ENCODE results near the gene RXRA.

RXRA gene

GRCh38 chr9:134355561-134356279, 29.5 kb downstream of the RXRA start:
- no peak for DNase-seq

DNA sequence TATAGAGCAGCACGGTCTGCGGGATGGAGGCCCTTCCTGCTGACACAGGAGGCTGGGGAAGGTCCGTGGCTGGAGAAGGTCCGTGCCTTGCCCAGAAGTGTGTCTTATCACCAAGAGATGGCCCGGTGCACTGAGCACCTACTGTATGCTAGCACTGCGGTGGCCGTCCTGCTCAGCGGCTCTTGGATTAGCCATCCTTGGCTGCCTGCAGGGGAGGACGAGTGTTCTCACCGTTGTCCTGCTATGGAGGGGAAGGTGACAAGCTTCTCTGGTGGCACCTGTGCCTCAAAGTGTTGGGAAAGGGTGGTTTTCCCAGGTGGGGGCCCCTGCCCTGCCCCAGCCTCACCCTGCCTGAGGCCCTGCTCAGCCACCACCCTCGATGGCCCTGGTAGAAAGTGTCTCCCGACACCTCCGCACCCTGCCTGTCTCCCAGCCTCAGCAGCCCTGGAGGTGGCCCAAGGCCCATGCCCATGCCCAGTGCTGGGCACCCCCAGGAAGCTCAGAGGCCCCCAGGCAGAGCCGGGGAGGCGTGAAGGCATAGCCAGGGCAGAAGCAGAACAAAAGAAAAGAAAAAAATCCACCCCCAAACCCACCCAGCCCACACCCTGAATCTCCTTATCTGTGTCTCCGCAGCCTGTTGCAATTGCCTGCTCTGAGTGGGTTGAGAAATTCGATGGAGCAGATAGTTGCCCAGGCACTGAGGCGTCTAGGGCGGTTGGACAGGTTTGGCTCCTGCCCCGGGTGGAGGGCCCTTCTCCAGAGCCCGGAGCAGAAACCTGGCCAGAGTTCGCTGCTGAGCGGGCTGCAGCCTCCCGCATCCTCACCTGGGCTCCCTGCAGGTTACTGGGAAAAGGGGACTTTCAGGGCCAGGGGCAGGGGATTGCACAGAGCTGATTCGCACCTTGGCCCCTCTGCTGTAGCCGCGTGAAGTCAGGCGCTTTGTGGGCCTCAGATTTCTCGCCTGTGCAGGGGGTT, 30.5 kb downstream of the RXRA start:
- DNase-seq, result peak; percentile 96

- DNase-seq, result peak; percentile 36
Observed at GRCh38 chr9:134357631-134358025, 31.4 kb downstream of the RXRA start.

DNA sequence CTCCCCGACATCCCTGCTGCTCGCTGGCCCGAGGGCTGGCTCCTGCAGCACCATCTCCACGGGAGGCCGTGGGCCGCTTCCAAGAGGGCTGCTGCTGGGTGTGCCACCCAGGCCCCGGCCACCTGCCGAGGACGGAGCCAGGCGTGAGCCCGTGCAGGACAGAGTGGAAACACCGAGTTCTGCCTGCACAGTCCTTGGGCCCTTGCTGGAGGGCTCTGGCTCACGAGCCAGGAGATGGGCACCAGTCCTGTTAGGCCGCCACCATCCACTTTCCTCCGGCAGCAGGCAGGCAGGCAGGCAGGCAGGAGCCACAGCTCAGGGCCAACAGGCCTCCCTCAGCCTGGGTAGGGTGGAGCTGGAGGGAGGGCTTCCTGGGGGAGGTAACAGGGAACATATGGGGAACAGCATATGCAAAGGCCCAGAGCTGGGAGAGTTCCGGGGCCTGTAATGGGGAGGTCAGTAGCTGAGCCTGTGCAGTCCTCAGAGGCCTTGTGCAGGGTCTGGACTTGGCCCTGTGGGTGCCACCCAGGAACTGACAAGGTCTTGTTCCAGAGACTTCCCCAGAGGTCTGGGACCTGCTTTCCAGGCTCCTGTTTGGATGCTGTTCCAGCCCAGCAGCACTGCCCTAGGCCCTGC, 31.9 kb downstream of the RXRA start:
- no peak for DNase-seq

GRCh38 chr9:134358662-134359319, 32.5 kb downstream of the RXRA start:
- peak; percentile 78 for DNase-seq

DNA sequence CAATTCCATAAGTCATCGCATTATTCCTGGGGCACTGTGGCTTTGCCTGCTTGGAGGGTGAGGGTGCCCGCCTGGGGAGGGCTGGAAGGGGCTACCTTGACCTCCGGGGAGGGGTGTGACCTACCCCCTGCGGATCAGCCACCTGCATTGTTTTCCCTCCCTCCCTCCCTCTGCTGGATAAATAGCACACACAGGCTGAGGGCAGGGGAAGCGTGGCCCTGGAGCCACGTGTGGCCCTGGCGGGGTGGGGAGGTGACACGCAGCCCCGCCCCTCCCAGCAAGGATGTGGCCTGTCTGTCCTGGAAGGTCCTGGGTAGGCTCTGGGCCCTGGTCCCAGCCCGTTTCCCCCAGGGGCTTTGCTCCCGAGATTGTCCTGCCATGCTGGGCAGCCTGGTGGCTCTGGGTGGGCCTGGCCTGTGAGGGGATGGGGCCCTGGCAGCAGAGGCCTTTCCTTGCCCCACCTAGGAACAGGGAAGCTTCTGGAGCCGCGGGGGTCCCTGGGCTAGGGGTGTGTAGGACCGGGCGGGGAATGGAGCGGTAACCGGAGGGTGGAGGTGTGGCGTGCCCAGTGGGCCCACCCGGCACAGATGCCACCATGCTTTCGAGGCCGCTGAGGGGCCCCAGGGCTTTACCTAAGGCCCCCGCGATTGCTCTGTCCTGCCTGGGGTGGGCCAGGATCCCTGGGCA, 33.4 kb downstream of the RXRA start:
- peak; percentile 49 for DNase-seq

- DNase-seq, result peak; percentile 44
Observed at GRCh38 chr9:134360180-134360759, 34.0 kb downstream of the RXRA start.

- peak; percentile 76 for DNase-seq
Observed at GRCh38 chr9:134360897-134361296, 34.6 kb downstream of the RXRA start.

GRCh38 chr9:134361426-134361825, 35.2 kb downstream of the RXRA start:
- no peak for DNase-seq

DNA sequence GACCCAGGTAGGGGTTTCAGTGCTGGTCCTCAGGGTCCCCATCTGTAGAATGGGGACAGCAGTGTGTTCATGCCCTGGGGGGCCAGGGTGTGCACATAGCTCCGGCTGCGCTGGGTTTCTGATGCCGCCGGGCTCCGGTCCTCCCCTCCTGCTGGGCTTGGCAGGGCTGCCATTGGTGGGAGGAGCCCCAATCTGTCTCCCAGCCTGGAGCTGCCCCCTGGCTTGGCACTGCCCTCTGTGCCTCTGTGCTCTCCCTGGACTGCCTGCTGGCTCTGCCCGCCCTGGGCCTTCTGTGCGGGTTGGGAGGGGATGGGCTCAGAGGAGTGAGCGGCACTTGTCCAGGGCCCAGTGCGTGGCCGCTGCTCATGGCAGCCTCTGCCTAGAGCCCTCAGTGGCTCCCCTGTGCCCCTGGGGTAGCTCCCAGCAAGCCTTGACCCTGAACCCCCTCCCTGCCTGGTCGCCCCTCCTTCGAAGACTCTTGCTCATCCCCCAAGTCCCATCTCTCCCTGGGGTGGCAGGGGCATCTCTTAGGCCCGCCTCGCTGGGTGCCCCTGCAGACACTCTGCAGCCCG, 35.7 kb downstream of the RXRA start:
- DNase-seq, result no peak

GRCh38 chr9:134363450-134363849, 37.2 kb downstream of the RXRA start:
- DNase-seq, result no peak

DNA sequence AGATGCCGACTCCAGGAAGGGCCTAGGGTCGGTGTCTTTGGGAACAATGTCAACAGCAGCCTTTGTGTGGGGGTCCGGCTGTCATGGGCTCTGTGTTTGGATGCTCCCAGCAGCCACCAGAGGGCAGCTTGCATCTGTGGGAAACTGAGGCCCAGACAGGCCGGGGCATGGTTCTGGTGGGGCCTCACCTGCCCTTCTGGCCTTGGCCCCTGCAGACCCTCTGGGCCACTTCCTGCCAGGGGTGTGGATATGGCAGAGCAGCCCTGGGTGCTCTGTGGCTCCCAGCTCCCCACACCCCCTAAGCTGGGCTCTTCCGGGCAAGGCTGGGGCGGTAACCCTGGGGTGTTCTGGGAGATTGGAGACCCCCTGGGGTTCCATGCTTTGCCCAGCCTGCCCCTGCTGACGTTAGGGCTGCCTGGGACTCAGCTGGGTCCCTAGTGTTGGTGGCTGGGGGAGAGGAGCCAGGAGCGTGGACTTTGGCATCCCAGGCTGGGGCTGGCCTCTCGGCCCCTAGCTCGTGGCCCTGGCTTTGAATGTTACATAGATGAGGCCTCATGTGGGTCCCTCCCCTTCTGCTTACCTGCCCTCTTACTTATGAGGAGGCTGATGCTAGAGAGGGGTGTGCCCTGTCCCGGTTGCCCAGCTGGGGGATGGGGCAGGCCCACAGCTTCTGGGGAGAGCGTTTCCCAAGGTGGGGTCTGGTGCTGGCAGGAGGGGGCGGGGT, 38.3 kb downstream of the RXRA start:
- DNase-seq, result no peak

DNA sequence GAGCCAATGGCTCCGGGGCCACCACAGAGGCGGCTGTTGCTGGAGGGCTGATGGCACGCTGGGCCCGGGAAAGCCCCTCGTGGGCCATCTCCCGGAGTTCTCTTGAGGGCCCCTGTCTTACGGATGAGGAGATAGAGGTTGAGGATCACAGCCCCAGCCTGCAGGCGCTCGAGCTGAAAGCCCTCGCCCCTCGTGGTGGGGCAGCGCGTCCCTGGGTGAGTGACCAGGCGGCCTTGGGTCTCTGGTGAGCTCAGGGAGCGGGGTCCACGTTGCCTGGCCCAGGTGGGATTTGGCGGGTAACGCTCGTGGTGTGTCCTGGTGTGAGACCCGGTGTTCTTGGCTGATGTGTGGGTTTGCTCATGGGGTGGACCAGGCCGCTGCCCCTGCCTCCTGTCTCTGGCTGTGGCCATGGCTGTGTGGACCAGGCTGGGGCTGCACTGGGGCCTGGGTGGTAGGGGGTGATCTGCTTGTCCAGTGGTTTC, 38.9 kb downstream of the RXRA start:
- DNase-seq, result no peak

DNA sequence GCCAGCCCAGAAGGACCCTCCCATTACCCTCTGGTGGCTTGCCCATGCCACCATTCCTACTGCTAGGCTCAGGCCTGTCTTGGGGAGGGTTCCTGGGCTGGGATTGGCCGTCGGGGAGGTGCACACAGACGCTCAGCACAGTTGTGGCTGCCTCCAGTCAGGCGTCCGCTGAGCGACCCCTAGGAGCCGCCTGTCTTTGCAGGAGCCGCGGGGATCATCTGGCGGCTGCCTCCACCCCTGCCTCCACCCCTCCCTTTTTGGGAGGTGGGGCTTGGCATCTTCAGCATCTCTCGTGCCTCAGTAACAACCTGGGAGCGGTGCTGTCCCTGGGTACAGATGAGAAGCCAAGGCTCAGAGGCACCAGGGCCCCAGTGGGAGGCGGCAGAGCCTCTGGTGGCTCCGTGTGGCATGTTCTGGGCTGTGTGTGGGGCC, 39.6 kb downstream of the RXRA start:
- DNase-seq, result peak; percentile 69

- DNase-seq, result peak; percentile 87
Observed at GRCh38 chr9:134366223-134367031, 40.2 kb downstream of the RXRA start.

DNA sequence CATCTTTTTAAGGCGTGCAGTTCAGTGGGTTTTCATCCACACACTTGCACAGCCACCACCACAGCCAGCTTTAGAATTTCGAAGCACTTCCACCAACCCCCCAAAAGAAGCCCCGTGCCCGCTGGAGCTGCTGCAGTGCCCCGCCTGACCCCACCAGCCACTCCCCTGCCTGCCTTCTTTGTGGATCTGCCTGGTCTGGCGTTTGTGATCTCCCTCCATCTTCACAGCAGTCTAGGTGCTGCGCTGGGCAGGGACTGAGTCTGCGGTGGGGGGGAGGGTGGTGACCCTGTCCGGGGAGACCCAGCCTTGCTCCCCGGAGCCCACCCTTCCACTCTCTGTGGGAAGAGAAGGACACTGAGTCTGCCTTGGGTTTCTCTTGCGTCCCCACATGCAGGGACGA, 40.8 kb downstream of the RXRA start:
- no peak for DNase-seq

DNA sequence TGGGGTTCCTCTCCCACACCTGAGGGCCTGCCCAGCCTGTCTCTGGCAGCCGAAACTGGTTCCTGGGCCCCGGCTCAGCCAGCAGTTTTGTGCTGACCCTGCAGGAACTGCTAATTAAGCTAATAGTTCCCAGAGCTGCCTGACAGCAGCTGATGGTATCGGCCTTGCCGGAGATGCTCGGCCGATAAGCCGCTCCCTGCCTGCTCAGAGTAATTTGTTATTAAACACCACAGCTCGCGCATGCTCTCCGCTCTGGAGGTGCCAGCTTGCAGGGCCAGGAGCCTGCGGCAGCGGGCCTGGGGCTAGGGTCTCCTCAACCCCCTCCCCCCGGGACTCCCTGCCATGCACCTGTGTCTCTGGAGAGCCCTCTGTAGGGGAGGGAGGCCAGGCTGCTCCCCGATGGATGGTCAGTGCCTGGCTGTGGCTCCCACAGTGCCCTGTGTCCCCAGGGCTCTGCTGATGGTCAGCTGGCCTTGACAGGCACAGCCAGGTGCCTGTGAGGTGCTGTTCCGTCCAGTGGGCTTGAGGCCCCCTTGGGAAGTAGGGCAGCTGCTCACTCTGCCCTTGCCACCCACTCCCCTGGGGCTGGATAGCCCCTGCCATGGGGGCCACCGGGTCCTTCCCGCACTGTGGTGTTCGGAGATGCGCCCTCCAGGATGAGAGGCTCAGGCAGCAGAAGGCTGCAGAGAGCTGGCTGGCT, 41.7 kb downstream of the RXRA start:
- no peak for DNase-seq

- DNase-seq, result no peak
Observed at GRCh38 chr9:134368571-134368970, 42.3 kb downstream of the RXRA start.
